Naive B cell (primary cell): ENCODE data around the gene EEF1A2. TPM values are rescaled to one million over a fixed set of nuclear protein-coding genes. Genes with fewer than 3 reads are reported as not detected.

Experiments used
- ATAC-seq, 2 donors: fragments of 150-1000 bp; cut with Tn5 transposase; 2 replicates each; pipeline ENCODE4 v1.10.0; 2021; ENCODE audit warnings: low read depth in 2 of 2, mild to moderate bottlenecking in 2 of 2, moderate library complexity in 2 of 2
- DNase-seq: peaks from one replicate; pipeline ENCODE4 v3.0.0; 2022
- H3K27ac Mint-ChIP-seq, 6 donors: one replicate each; pipeline ENCODE4 v1.8.0; 2020 to 2022; ENCODE audit warnings: mild to moderate bottlenecking in 6 of 6, mixed read lengths in 6 of 6, moderate library complexity in 5 of 6, inconsistent platforms in 2 of 6
- H3K27me3 Mint-ChIP-seq, 3 donors: one replicate each; pipeline ENCODE4 v1.8.0; 2021 to 2022; ENCODE audit warnings: mixed read lengths in 3 of 3, mild to moderate bottlenecking in 1 of 3
- H3K36me3 Mint-ChIP-seq, 2 donors: one replicate each; pipeline ENCODE4 v1.8.0; 2020 to 2022; ENCODE audit warnings: mixed read lengths in 2 of 2, inconsistent platforms in 1 of 2, mild to moderate bottlenecking in 1 of 2
- H3K4me1 Mint-ChIP-seq, 3 donors: one replicate each; pipeline ENCODE4 v1.8.0; 2020 to 2022; ENCODE audit warnings: mixed read lengths in 3 of 3, inconsistent platforms in 1 of 3, mild to moderate bottlenecking in 1 of 3, moderate library complexity in 1 of 3
- H3K4me3 Mint-ChIP-seq, 8 donors: one replicate each; pipeline ENCODE4 v1.8.0; 2020 to 2022; ENCODE audit warnings: mild to moderate bottlenecking in 8 of 8, mixed read lengths in 8 of 8, moderate library complexity in 8 of 8, inconsistent platforms in 2 of 8
- H3K9me3 Mint-ChIP-seq, 7 donors: one replicate each; pipeline ENCODE4 v1.8.0; 2020 to 2022; ENCODE audit warnings: mixed read lengths in 7 of 7, mild to moderate bottlenecking in 5 of 7, inconsistent platforms in 2 of 7, moderate library complexity in 1 of 7
- polyA plus RNA-seq, 6 donors: library from polyadenylated mRNA; unstranded; fragments of 300-500 nt; fragmentation: Illumina TruSeq; gene quantifications; one replicate each; pipeline ENCODE4 v1.2.3, GENCODE V29; 2021; ENCODE audit warnings: low read depth in 6 of 6

Gene EEF1A2
- polyA plus RNA-seq, 6 donors from 2014 or later: 0.12 to 1.4 (median 0.28) TPM; not detected in 2

- peak overlapping the region in 1 of 8 donors; percentile 42 for H3K4me3 Mint-ChIP-seq
- H3K36me3 Mint-ChIP-seq: no peaks in the 10 kb centered on the region
- no peaks in the 10 kb centered on the region for H3K9me3 Mint-ChIP-seq
- H3K27ac Mint-ChIP-seq: peak overlapping the region in 1 of 6 donors; percentile 79
- ATAC-seq (no peak), DNase-seq (no peak)
- H3K4me1 Mint-ChIP-seq: peaks cover 3 to 17% (median 15%) of the 10 kb centered on the region in 3 donors
- H3K27me3 Mint-ChIP-seq: peaks cover 14 to 56% (median 54%) of the 10 kb centered on the region in 3 donors
Measured at GRCh38 chr20:63458170-63459069, 40.5 kb downstream of the EEF1A2 start.

DNA sequence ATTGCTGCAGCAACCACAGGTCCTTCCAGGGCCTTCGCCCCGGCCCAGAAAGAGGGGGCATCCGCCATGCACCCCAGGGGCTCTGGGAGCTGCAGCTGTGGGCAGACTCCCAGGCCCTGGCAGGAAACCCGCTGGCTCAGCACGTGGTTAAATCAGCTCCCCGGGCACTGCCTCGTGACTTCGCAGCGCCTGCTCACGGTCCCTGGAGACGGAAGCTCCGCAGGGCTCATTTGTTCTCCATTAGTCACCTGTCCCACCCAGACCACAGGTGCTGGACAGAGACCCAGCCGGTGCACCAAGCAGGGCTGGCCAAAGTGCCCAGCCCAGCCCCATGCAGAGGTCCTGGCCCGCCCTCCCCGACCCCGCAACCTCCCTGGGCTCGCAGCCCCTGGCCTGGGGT, 41.1 kb downstream of the EEF1A2 start:
- peak overlapping the region in 2 of 8 donors; percentile 28 to 49 for H3K4me3 Mint-ChIP-seq
- ATAC-seq: peak; percentile 40 to 58

DNA sequence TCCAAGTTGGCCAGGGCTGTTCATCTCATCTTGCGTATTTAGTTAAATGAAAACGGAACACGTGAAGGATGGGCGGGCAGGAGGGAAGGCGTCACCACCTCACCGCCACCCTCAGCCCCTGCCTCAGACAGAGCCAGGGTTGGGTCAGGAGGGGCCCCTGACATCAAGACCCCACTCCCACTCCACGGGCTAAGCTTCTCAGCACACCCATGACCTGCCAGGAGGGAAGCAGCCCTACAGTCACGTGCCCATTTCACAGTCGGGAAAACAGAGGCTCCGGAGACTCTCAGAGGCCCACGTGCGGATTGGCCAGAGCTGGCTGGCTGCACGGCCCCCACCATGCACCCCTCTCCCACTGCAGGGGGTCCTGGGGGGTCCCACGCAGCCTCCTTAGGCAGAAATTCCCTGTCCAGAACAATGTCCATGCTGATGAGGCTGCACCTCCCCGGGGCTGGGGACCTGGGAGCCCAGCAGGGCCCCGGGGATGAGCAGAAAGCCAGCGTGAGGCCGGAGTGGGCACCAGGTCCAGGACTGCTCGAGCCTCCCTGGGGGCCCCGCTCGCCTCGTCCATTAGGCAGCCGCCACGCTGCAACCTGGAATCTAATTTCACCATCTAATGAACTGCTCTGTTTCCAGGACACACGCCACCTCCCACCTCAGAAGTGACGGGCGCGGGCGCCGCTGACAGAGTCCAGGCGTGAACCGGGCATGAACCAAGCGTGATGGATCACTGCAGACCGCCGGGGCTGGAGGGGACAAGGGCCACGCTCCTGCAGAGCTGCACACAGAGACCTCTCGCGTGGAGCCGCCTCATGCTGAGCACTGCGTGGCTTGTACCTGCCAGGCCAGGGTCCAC, 42.2 kb downstream of the EEF1A2 start:
- Mint-ChIP-seq H3K27me3 (peaks cover 10 to 57% (median 50%) of the 10 kb centered on the region in 3 donors), H3K36me3 (no peaks in the 10 kb centered on the region), H3K27ac (no peak overlapping the region), H3K4me1 (peaks cover 3 to 17% (median 15%) of the 10 kb centered on the region in 3 donors), H3K4me3 (peak overlapping the region in 1 of 8 donors; percentile 52), H3K9me3 (no peaks in the 10 kb centered on the region)
- ATAC-seq: no peak
- no peak for DNase-seq

More for the DNA sequence above, 41.1 kb downstream of the EEF1A2 start:
- Mint-ChIP-seq H3K4me1 (peaks cover 3 to 17% (median 15%) of the 10 kb centered on the region in 3 donors), H3K9me3 (no peaks in the 10 kb centered on the region), H3K27me3 (peaks cover 10 to 52% (median 51%) of the 10 kb centered on the region in 3 donors), H3K36me3 (no peaks in the 10 kb centered on the region), H3K27ac (no peak overlapping the region)
- no peak for DNase-seq

- Mint-ChIP-seq H3K4me1 (peaks cover 3 to 17% (median 15%) of the 10 kb centered on the region in 3 donors), H3K27me3 (peaks cover 7 to 54% (median 42%) of the 10 kb centered on the region in 3 donors), H3K4me3 (no peak overlapping the region), H3K9me3 (peaks cover 0 to 1% (median 0%) of the 10 kb centered on the region in 7 donors), H3K27ac (peak overlapping the region in 1 of 6 donors; percentile 59), H3K36me3 (no peaks in the 10 kb centered on the region)
- DNase-seq (no peak), ATAC-seq (no peak)
Measured at GRCh38 chr20:63455568-63455859, 43.4 kb downstream of the EEF1A2 start.

- Mint-ChIP-seq H3K4me1 (peaks cover 3 to 17% (median 15%) of the 10 kb centered on the region in 3 donors), H3K36me3 (no peaks in the 10 kb centered on the region), H3K4me3 (no peak overlapping the region), H3K27me3 (peaks cover 7 to 52% (median 38%) of the 10 kb centered on the region in 3 donors), H3K27ac (peak overlapping the region in 1 of 6 donors; percentile 59), H3K9me3 (peaks cover 0 to 1% (median 0%) of the 10 kb centered on the region in 7 donors)
- DNase-seq (no peak), ATAC-seq (no peak)
Measured at GRCh38 chr20:63454731-63455567, 43.9 kb downstream of the EEF1A2 start.

GRCh38 chr20:63452821-63453523, 45.9 kb downstream of the EEF1A2 start:
- peaks cover 0 to 17% (median 12%) of the 10 kb centered on the region in 3 donors for H3K4me1 Mint-ChIP-seq
- no peaks in the 10 kb centered on the region for H3K36me3 Mint-ChIP-seq
- DNase-seq (no peak), ATAC-seq (peak in 1 of 2 donors; percentile 50)
- no peak overlapping the region for H3K27ac Mint-ChIP-seq
- H3K9me3 Mint-ChIP-seq: peaks cover 0 to 1% (median 0%) of the 10 kb centered on the region in 7 donors
- H3K4me3 Mint-ChIP-seq: no peak overlapping the region
- H3K27me3 Mint-ChIP-seq: peaks cover 4 to 64% (median 31%) of the 10 kb centered on the region in 3 donors

- DNase-seq (no peak), ATAC-seq (no peak)
- H3K4me3 Mint-ChIP-seq: peak overlapping the region in 1 of 8 donors; percentile 29
- H3K36me3 Mint-ChIP-seq: no peaks in the 10 kb centered on the region
- H3K27ac Mint-ChIP-seq: no peak overlapping the region
- peaks cover 1 to 11% (median 8%) of the 10 kb centered on the region in 3 donors for H3K4me1 Mint-ChIP-seq
- peaks cover 9 to 65% (median 37%) of the 10 kb centered on the region in 3 donors for H3K27me3 Mint-ChIP-seq
- H3K9me3 Mint-ChIP-seq: peaks cover 0 to 1% (median 0%) of the 10 kb centered on the region in 7 donors
Measured at GRCh38 chr20:63452341-63452740, 46.5 kb downstream of the EEF1A2 start.

DNA sequence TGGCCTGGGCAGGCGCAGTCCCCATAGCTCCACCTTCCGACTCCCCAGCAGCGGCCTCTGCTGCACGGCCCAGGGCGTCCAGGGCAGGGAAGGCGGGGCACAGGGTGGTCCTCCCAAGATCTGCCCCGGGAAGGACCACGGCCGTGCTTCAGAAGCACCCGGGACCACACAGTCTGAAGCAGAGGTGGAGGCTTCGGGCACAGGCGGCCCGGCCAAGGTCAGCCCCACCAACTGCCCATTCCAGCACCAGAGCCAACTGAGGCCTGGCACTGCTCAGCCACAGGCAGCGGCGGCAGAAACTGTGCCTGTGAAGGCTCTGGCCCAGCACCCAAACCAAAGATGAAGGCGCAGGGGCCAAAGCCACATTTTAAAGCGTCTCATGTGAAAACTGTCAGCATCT, 47.1 kb downstream of the EEF1A2 start:
- ATAC-seq (no peak), DNase-seq (no peak)
- H3K36me3 Mint-ChIP-seq: no peaks in the 10 kb centered on the region
- peak overlapping the region in 1 of 8 donors; percentile 29 for H3K4me3 Mint-ChIP-seq
- H3K27me3 Mint-ChIP-seq: peaks cover 12 to 70% (median 42%) of the 10 kb centered on the region in 3 donors
- H3K27ac Mint-ChIP-seq: no peak overlapping the region
- H3K4me1 Mint-ChIP-seq: peaks cover 5 to 11% (median 8%) of the 10 kb centered on the region in 3 donors
- H3K9me3 Mint-ChIP-seq: peaks cover 0 to 1% (median 0%) of the 10 kb centered on the region in 7 donors

- Mint-ChIP-seq H3K4me3 (no peak overlapping the region), H3K27me3 (peaks cover 12 to 60% (median 40%) of the 10 kb centered on the region in 3 donors), H3K4me1 (peaks cover 3 to 5% (median 5%) of the 10 kb centered on the region in 3 donors), H3K9me3 (peaks cover 0 to 1% (median 0%) of the 10 kb centered on the region in 7 donors), H3K27ac (no peak overlapping the region), H3K36me3 (no peaks in the 10 kb centered on the region)
- ATAC-seq (no peak), DNase-seq (no peak)
Measured at GRCh38 chr20:63449796-63450730, 48.8 kb downstream of the EEF1A2 start.

DNA sequence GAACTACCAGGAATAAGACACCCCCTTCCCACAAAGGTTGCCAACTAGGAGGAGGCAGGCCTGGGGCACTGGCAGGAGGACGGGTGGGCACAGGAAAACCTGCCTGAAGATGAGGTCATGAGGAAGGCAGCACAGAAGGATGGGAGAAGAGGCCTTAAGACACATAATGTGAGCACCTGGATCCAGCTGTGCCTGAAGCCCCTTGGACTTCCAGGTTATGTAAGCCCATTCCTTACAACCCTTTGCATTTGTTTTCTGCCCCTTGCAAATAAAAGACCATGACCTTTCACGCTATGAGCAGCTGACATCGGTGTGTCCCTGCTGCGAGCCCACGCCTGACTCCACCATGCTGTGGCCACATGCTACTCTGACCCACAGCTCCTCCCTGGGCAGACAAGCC, 49.9 kb downstream of the EEF1A2 start:
- DNase-seq (no peak), ATAC-seq (no peak)
- Mint-ChIP-seq H3K27me3 (peaks cover 12 to 50% (median 29%) of the 10 kb centered on the region in 3 donors), H3K36me3 (no peaks in the 10 kb centered on the region), H3K27ac (peak overlapping the region in 1 of 6 donors; percentile 28), H3K9me3 (peaks cover 0 to 1% (median 0%) of the 10 kb centered on the region in 7 donors), H3K4me3 (no peak overlapping the region), H3K4me1 (peaks cover 0 to 5% (median 0%) of the 10 kb centered on the region in 3 donors)

GRCh38 chr20:63448031-63448430, 50.9 kb downstream of the EEF1A2 start:
- Mint-ChIP-seq H3K4me3 (no peak overlapping the region), H3K9me3 (peaks cover 0 to 3% (median 0%) of the 10 kb centered on the region in 7 donors), H3K36me3 (no peaks in the 10 kb centered on the region), H3K27ac (no peak overlapping the region), H3K27me3 (peaks cover 12 to 41% (median 20%) of the 10 kb centered on the region in 3 donors), H3K4me1 (peaks cover 0 to 10% (median 0%) of the 10 kb centered on the region in 3 donors)
- DNase-seq (no peak), ATAC-seq (no peak)
